Neural progenitor cell (in vitro differentiated cells): ENCODE measurements around the gene CACNB1. TPM values are rescaled to one million over a fixed set of nuclear protein-coding genes. Genes with fewer than 3 reads are reported as not detected.

Source experiments
- DNase-seq: peaks from one replicate; pipeline ENCODE4 v3.0.0-alpha.2; 2016; ENCODE audit warnings: low spot score
- H2AFZ ChIP-seq: fragments of 200-600 bp; sonication (generic); replicated peaks from 2 replicates; pipeline ENCODE4 v1.6.1; 2016; ENCODE audit warnings: antibody characterized with exemption
- H3F3A ChIP-seq: fragments of 200-600 bp; sonication (generic); 2 replicates; pipeline ENCODE4 v1.6.1; 2016; ENCODE audit warnings: antibody characterized with exemption, low read depth
- H3K27ac ChIP-seq: fragments of 200-600 bp; sonication (generic); 2 replicates; pipeline ENCODE4 v1.5.1; 2016; ENCODE audit warnings: mild to moderate bottlenecking
- H3K27me3 ChIP-seq: fragments of 200-600 bp; sonication (generic); 2 replicates; pipeline ENCODE4 v1.6.1; 2016; ENCODE audit warnings: mild to moderate bottlenecking, moderate library complexity
- H3K36me3 ChIP-seq: fragments of 200-600 bp; sonication (generic); 2 replicates; pipeline ENCODE4 v1.5.1; 2016
- H3K4me1 ChIP-seq: fragments of 200-600 bp; sonication (generic); 2 replicates; pipeline ENCODE4 v1.6.1; 2016; ENCODE audit warnings: mixed run types
- H3K4me2 ChIP-seq: fragments of 200-600 bp; sonication (generic); 2 replicates; pipeline ENCODE4 v1.6.1; 2016
- H3K4me3 ChIP-seq: fragments of 200-600 bp; sonication (generic); 2 replicates; pipeline ENCODE4 v1.5.1; 2016
- H3K79me2 ChIP-seq: fragments of 200-600 bp; sonication (generic); 2 replicates; pipeline ENCODE4 v1.6.1; 2016; ENCODE audit warnings: low read depth
- H3K9ac ChIP-seq: fragments of 200-600 bp; sonication (generic); 2 replicates; pipeline ENCODE4 v1.6.1; 2016
- H3K9me3 ChIP-seq: fragments of 200-600 bp; sonication (generic); 2 replicates; pipeline ENCODE4 v1.5.1; 2016; ENCODE audit warnings: low read depth
- H4K20me1 ChIP-seq: fragments of 200-600 bp; sonication (generic); 2 replicates; pipeline ENCODE4 v1.6.1; 2016; ENCODE audit warnings: low read depth
- H3K27ac Mint-ChIP-seq: 3 replicates; pipeline ENCODE4 v1.8.0; 2021; ENCODE audit warnings: mixed read lengths
- H3K27me3 Mint-ChIP-seq: 2 replicates; pipeline ENCODE4 v1.8.0; 2022; ENCODE audit warnings: low read depth, mild to moderate bottlenecking, inconsistent platforms, moderate library complexity, mixed read lengths; ENCODE audit not compliant: insufficient read depth
- H3K36me3 Mint-ChIP-seq: 3 replicates; pipeline ENCODE4 v1.8.0; 2021; ENCODE audit warnings: mixed read lengths
- H3K4me1 Mint-ChIP-seq: 3 replicates; pipeline ENCODE4 v1.8.0; 2021; ENCODE audit warnings: mixed read lengths
- H3K4me3 Mint-ChIP-seq: 3 replicates; pipeline ENCODE4 v1.8.0; 2021; ENCODE audit warnings: mild to moderate bottlenecking, moderate library complexity, mixed read lengths
- H3K9me3 Mint-ChIP-seq: 3 replicates; pipeline ENCODE4 v1.8.0; 2020; ENCODE audit warnings: mixed read lengths
- CTCF ChIP-seq: fragments of 200-600 bp; sonication (generic); IDR thresholded peaks from 2 replicates; pipeline ENCODE4 v1.5.1; 2017; ENCODE audit warnings: antibody characterized with exemption, mild to moderate bottlenecking
- EZH2 ChIP-seq: fragments of 200-600 bp; sonication (generic); IDR thresholded peaks from 2 replicates; pipeline ENCODE4 v1.6.1; 2017; ENCODE audit warnings: antibody characterized with exemption, mild to moderate bottlenecking, moderate library complexity
- EZH2phosphoT487 ChIP-seq: fragments of 200-600 bp; sonication (generic); IDR thresholded peaks from 2 replicates; pipeline ENCODE4 v1.6.1; 2017; ENCODE audit warnings: antibody characterized with exemption
- total RNA-seq: library from RNA; depleted of rRNA; stranded (reverse); fragments of >200 nt; gene quantifications from 2 replicates; pipeline ENCODE4 v1.2.3, GENCODE V29; 2015; ENCODE audit warnings: low replicate concordance

The CACNB1 gene
- total RNA-seq, 1 donor from 2014 or later: 6.3 TPM

GRCh38 chr17:39126436-39126835, 71.0 kb downstream of the CACNB1 start:
- no peaks in the 10 kb centered on the region for H3K4me1 ChIP-seq
- no peak overlapping the region for H3K27ac ChIP-seq
- H2AFZ ChIP-seq: no peak overlapping the region
- Mint-ChIP-seq H3K9me3 (no peaks in the 10 kb centered on the region), H3K27me3 (peaks cover 6% of the 10 kb centered on the region), H3K36me3 (no peaks in the 10 kb centered on the region), H3K4me3 (no peak overlapping the region), H3K4me1 (no peaks in the 10 kb centered on the region), H3K27ac (no peak overlapping the region)
- no peaks in the 10 kb centered on the region for H3F3A ChIP-seq
- no peak for DNase-seq
- H3K4me3 ChIP-seq: no peak overlapping the region
- H4K20me1 ChIP-seq: no peaks in the 10 kb centered on the region
- no peaks in the 10 kb centered on the region for H3K27me3 ChIP-seq
- H3K9me3 ChIP-seq: no peaks in the 10 kb centered on the region
- H3K36me3 ChIP-seq: no peaks in the 10 kb centered on the region
- no peak overlapping the region for H3K9ac ChIP-seq
- no peak overlapping the region for H3K4me2 ChIP-seq
- no peaks in the 10 kb centered on the region for H3K79me2 ChIP-seq
- no peak for TF ChIP-seq EZH2phosphoT487
- TF ChIP-seq EZH2: no peak
- no peak for TF ChIP-seq CTCF

GRCh38 chr17:39125143-39125875, 72.2 kb downstream of the CACNB1 start:
- Histone ChIP-seq H3K79me2 (no peaks in the 10 kb centered on the region), H4K20me1 (no peaks in the 10 kb centered on the region), H3K9me3 (no peaks in the 10 kb centered on the region), H3K4me1 (no peaks in the 10 kb centered on the region), H3K4me3 (no peak overlapping the region), H3K27me3 (no peaks in the 10 kb centered on the region), H2AFZ (no peak overlapping the region), H3K36me3 (no peaks in the 10 kb centered on the region), H3F3A (no peaks in the 10 kb centered on the region), H3K9ac (no peak overlapping the region), H3K4me2 (no peak overlapping the region), H3K27ac (no peak overlapping the region)
- H3K4me3 Mint-ChIP-seq: no peak overlapping the region
- no peaks in the 10 kb centered on the region for H3K9me3 Mint-ChIP-seq
- no peaks in the 10 kb centered on the region for H3K4me1 Mint-ChIP-seq
- TF ChIP-seq EZH2 (no peak), CTCF (no peak), EZH2phosphoT487 (no peak)
- H3K27me3 Mint-ChIP-seq: peaks cover 6% of the 10 kb centered on the region
- DNase-seq: no peak
- H3K36me3 Mint-ChIP-seq: no peaks in the 10 kb centered on the region
- H3K27ac Mint-ChIP-seq: no peak overlapping the region

- H2AFZ ChIP-seq: no peak overlapping the region
- H3K27me3 Mint-ChIP-seq: peaks cover 9% of the 10 kb centered on the region
These were observed 73.8 kb downstream of the CACNB1 start for GRCh38 chr17:39123627-39124026.

More at GRCh38 chr17:39123627-39124026, 73.8 kb downstream of the CACNB1 start:
- H3F3A ChIP-seq: no peaks in the 10 kb centered on the region
- H3K4me2 ChIP-seq: no peak overlapping the region
- H3K27ac ChIP-seq: no peak overlapping the region
- no peaks in the 10 kb centered on the region for H4K20me1 ChIP-seq
- TF ChIP-seq CTCF (no peak), EZH2phosphoT487 (no peak), EZH2 (no peak)
- H3K36me3 Mint-ChIP-seq: no peaks in the 10 kb centered on the region
- no peak for DNase-seq
- H3K4me3 Mint-ChIP-seq: no peak overlapping the region
- no peaks in the 10 kb centered on the region for H3K4me1 ChIP-seq
- no peaks in the 10 kb centered on the region for H3K4me1 Mint-ChIP-seq
- no peak overlapping the region for H3K9ac ChIP-seq
- H3K9me3 Mint-ChIP-seq: no peaks in the 10 kb centered on the region
- H3K9me3 ChIP-seq: no peaks in the 10 kb centered on the region
- H3K79me2 ChIP-seq: no peaks in the 10 kb centered on the region
- H3K4me3 ChIP-seq: no peak overlapping the region
- H3K27me3 ChIP-seq: no peaks in the 10 kb centered on the region
- no peaks in the 10 kb centered on the region for H3K36me3 ChIP-seq
- no peak overlapping the region for H3K27ac Mint-ChIP-seq

Other genes starting within 250 kb of the CACNB1 start
- gene FBXO47, start 230.3 kb downstream of the CACNB1 start, total RNA-seq: not detected in 2 replicates
- gene PLXDC1, start 46.0 kb downstream of the CACNB1 start, total RNA-seq: 2.1 and 2.5 TPM in 2 replicates
- not detected in 2 replicates for gene ARL5C, start 31.5 kb downstream of the CACNB1 start, total RNA-seq
- gene RPL19, start 2.6 kb upstream of the CACNB1 start, total RNA-seq: 2,635 and 2,751 TPM in 2 replicates
- 0.13 and 0.62 TPM in 2 replicates for gene STAC2, start 28.3 kb upstream of the CACNB1 start, total RNA-seq
- gene FBXL20, start 204.0 kb upstream of the CACNB1 start, total RNA-seq: 19.9 and 23.2 TPM in 2 replicates